ENCODE data around the gene DIP2C.

The DIP2C gene

GRCh38 chr10:625751-626711 is 63.4 kb downstream of the DIP2C start:
- DNase-seq (ENCODE audit: low spot score): no peak

GRCh38 chr10:625333-625696 is 64.2 kb downstream of the DIP2C start:
- no peak for DNase-seq (ENCODE audit: low spot score)

DNA sequence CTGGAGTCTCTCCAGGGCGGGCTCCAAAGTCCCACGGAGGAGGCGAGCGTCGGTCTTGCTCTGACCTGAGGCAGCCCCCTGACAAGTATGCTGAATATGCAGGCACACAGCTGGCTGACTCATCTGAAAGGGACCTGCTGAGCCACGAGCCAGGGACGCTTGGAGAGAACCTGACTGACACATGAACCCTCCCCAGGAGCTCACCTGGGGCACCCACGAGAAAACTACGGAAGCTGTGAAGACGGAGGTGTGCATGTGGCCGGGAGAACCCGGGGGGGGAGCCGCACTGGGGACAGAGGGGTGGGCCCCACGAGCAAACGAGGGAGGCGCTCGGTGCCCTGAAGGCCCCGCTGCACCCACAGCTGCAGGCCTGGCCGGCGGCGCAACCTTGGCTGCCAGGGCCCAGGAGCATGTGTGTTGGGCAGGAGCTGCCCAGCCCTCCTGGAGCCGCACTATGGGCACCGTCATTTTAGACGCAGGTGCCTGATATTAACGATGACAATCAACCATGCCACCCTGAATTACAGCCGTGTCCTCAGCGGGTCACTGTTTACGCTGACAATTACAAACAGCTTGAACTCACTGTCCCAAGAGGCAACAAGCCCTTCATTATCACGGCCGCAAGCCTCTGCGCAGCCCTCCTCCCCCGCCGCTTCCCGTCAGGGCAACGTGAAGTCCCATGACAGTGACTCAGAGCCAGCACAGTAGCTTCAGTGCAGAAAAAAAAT is 64.7 kb downstream of the DIP2C start:
- no peak for DNase-seq (ENCODE audit: low spot score)

GRCh38 chr10:624312-624604 is 65.2 kb downstream of the DIP2C start:
- DNase-seq (ENCODE audit: low spot score): no peak

DNA sequence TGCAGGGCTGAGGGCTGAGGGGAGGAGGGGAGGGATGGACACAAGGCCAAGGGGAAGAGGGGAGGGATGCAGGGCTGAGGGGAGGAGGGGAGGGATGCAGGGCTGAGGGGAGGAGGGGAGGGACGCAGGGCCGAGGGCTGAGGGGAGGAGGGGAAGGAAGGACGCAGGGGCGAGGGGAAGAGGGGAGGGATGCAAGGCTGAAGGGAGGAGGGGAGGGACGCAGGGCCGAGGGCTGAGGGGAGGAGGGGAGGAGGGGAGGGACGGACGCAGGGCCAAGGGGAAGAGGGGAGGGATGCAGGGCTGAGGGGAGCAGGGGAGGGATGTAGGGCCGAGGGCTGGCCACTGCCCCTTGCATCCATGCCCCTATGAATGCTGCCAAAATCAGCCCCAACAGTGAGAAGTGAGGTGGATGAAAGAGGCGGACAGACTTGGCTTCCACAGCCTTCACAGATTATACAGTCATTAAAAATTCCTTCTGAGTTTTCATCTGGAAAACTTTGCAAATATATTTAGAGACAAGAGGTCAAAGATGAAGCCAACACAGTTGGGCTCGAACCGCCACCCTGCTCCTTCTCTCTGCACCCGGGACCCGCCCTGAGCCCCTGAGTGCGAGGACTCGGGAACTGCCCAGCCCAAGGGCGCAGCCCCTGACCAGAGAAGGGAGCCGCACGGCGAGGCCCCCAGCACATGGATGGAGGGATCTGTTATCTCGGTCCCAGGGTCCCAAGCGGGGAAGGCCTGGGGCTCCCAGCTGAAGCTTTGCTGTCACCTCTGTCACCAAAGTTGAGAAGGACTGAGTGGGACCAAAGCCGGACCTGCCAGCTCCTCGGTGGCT is 65.8 kb downstream of the DIP2C start:
- no peak for DNase-seq (ENCODE audit: low spot score)

DNA sequence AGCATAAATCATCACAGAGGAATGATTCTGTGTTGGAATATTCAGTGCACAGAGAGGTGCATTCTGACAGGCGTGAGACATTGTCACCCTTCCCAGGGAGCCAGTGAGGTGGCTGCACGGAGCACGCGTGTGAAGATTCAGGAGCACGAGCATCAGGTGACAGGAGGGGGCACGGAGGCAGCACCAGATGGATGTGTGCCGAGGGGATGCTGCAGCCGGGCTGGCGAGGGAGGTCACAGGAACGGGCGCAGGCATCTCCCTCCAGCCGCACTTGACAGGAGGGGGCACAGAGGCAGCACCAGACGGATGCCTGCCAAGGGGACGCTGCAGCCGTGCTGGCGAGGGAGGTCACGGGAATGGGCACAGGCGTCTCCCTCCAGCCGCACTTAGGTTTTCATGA is 66.5 kb downstream of the DIP2C start:
- no peak for DNase-seq (ENCODE audit: low spot score)

DNA sequence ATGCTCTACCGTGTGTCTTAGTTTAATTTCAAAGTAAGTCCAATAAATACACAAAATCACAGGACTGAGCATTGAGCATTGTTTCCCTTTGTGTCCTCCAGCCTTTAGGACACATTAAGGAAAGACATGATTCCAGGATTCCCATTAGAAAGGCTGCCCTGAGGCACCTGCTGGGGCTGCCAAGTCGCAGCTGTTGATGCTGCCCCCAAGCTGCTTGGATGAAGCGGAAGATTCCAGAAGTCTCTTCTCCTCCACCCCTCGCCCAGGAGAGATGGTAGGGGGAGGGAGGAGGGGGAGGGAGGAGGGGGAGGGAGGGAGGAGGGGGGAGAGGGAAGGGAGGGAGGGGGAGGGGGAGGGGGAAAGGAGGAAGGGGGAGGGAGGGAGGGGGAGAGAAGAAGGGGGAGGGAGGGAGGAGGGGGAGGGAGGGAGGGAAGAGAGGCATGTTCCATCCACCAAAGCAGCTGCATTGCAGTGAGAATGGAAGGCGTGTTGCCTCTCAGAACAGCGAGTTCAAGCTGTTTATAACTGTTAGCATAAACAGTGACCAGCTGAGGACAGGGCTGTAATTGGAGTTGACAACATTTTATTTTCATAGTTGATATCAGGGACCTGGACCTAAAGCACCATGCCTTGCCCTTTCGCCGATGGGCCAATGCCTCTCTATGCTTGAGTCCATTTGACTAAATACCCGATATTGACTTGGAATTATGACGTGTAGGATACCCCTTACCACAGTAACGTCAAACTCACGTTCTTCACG is 67.3 kb downstream of the DIP2C start:
- DNase-seq (ENCODE audit: low spot score): no peak

DNA sequence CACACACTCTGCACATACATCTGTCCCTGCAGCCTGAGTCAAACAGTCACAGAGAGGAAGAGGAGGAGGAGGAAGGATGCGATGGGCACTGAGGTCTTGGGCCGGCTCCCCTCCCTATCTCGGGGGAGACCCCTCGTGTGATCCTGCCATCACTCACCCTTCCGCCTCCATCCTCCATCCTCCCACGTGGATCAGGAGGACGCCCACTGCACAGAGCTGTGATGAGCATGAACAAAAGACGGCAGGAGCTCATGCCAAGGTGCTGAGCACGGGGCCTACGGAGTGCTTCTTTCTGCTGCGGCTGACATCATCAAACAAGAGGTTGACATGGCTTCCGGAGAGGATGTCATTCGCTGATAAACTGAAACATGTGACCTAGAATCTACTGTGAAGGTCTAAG is 68.0 kb downstream of the DIP2C start:
- no peak for DNase-seq (ENCODE audit: low spot score)

- DNase-seq (ENCODE audit: low spot score): no peak
These were observed 68.5 kb downstream of the DIP2C start for GRCh38 chr10:620971-621370.

GRCh38 chr10:620417-620816 is 69.1 kb downstream of the DIP2C start:
- no peak for DNase-seq (ENCODE audit: low spot score)

GRCh38 chr10:619710-620109 is 69.8 kb downstream of the DIP2C start:
- no peak for DNase-seq (ENCODE audit: low spot score)

DNA sequence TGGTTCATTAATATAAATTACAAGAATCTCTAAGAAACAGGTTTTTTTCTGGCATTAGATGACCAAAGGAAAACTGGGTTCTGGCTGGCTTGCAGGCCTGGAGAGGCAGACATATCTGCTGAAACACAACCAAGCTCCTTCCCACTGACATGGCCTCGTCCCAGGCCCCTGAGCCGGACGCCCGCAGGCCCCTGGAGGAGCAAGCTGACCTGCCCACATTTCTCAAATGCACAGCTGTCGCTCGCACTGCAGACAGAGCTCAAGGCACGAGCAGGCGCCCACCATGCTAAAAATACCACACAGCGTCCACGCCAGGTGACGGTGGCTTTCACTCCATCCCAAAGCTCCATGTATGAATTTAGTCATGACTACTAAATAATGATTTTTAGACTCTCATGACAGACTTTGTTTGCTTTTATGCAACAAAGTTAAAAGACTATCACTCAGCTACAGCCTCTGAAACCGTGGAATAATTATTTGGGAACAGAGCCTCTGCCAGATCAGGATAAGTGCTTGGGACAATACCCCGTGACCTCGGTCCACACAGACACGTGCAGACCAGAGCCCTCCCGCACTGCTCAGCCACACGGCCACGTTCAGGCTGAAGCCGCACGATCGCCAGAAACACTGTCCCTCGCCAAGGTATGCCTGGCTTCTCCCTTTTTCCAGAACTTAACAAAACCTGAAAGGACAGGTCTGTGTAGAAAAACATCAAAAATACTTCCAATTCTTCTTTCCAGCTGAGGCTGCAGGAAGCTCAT is 71.1 kb downstream of the DIP2C start:
- no peak for DNase-seq (ENCODE audit: low spot score)

- DNase-seq (ENCODE audit: low spot score): no peak
These were observed 72.0 kb downstream of the DIP2C start for GRCh38 chr10:617471-617870.

GRCh38 chr10:615583-616152 is 73.8 kb downstream of the DIP2C start:
- DNase-seq (ENCODE audit: low spot score): no peak

GRCh38 chr10:614790-615582 is 74.5 kb downstream of the DIP2C start:
- no peak for DNase-seq (ENCODE audit: low spot score)

GRCh38 chr10:614139-614711 is 75.2 kb downstream of the DIP2C start:
- no peak for DNase-seq (ENCODE audit: low spot score)

DNA sequence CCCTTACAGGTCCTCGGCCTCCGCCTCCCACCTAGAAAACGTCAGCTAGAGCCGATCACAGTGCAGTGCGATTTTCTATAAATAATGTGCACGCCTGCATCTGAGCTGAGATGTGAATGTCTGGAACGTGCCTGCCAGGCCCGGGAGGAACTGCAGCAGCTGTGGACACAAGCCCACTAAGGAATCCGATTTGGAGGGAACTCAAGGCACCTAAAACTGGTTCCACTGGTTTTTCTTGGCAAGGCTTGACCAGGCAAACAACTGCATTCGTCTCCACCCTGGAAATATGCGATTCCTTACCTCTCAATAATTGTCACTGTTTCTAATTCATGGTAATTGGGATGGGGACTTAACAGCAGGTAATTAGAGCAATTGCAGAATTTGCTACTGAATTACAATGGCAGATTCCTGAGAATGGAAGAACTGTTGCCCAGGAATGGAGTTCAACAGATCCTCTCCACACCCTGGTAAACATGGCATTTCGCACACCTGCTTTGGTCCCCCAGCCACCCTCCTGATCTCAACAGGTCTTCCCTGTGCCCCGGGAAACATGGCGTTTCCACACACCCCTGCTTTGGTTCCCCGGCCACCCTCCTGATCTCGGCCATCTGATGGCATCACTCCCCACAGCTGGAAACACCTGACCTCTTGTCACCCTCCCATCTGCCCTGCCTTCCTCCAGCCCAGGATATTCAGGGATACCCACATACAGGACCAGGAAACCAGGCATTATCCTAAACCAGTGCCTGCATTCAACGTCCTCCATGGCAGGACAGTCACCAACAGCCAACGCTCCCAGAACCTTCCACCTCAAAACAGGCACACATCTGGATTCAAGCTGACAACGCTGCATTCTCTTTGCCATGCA is 76.0 kb downstream of the DIP2C start:
- no peak for DNase-seq (ENCODE audit: low spot score)

DNA sequence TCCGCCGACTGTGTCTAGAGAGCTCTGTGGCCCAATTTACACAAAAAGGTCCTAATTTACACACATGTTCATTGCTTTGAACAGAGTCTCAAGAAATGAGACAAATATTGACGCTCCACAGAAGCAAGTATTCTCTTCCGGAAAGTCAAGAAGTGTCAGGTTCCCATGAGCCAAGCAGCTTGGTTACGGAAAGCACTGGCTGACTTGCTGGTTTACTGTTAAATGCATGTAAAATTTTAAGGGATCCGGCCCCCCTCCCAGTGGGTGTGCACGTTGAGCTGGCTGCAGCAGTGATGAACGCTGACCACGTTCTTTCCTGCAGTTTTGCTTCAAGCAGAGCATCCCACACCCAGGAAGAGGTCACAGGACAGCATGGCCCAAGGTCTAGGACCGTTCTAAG is 76.8 kb downstream of the DIP2C start:
- no peak for DNase-seq (ENCODE audit: low spot score)

Measured in ecto neural progenitor cell (in vitro differentiated cells).